DMS114 treated with DMSO at 0.1 percent for 48 hours (cell line): ENCODE data around the gene RCAN1.
"Not testable (repeated sequence)": the region's sequence is repeated elsewhere in the genome, so short reads cannot be mapped to it uniquely, and the experiment has no call there.

Source experiments
- DNase-seq: peaks from one replicate; lab custom pipeline; 2025; ENCODE audit not compliant: unreplicated experiment; lab: John Stamatoyannopoulos, UW

The RCAN1 gene

GRCh38 chr21:34570313-34570712 lies 44.6 kb downstream of the RCAN1 start:
- DNase-seq, result no peak

- no peak for DNase-seq
These were observed 45.4 kb downstream of the RCAN1 start for GRCh38 chr21:34569381-34569979.

- DNase-seq, result not testable (repeated sequence)
These were observed 46.1 kb downstream of the RCAN1 start for GRCh38 chr21:34568801-34569200.

GRCh38 chr21:34567604-34568155 lies 47.2 kb downstream of the RCAN1 start:
- DNase-seq, result no peak

- DNase-seq, result no peak
These were observed 49.7 kb downstream of the RCAN1 start for GRCh38 chr21:34565238-34565637.

- not testable (repeated sequence) for DNase-seq
These were observed 51.5 kb downstream of the RCAN1 start for GRCh38 chr21:34563370-34563769.

GRCh38 chr21:34561806-34562205 lies 53.1 kb downstream of the RCAN1 start:
- DNase-seq, result no peak

- no peak for DNase-seq
These were observed 54.3 kb downstream of the RCAN1 start for GRCh38 chr21:34560609-34561008.

- DNase-seq, result no peak
These were observed 54.9 kb downstream of the RCAN1 start for GRCh38 chr21:34560021-34560420.

GRCh38 chr21:34559089-34559631 lies 55.8 kb downstream of the RCAN1 start:
- DNase-seq, result no peak

GRCh38 chr21:34558166-34558565 lies 56.7 kb downstream of the RCAN1 start:
- no peak for DNase-seq

GRCh38 chr21:34557261-34557660 lies 57.7 kb downstream of the RCAN1 start:
- DNase-seq, result no peak

GRCh38 chr21:34554670-34555069 lies 60.2 kb downstream of the RCAN1 start:
- DNase-seq, result not testable (repeated sequence)

- no peak for DNase-seq
These were observed 60.7 kb downstream of the RCAN1 start for GRCh38 chr21:34554227-34554626.

GRCh38 chr21:34553151-34553952 lies 61.6 kb downstream of the RCAN1 start:
- DNase-seq, result no peak

- DNase-seq, result no peak
These were observed 62.4 kb downstream of the RCAN1 start for GRCh38 chr21:34552360-34553098.

GRCh38 chr21:34550182-34550799 lies 64.6 kb downstream of the RCAN1 start:
- no peak for DNase-seq

- DNase-seq, result no peak
These were observed 66.0 kb downstream of the RCAN1 start for GRCh38 chr21:34548781-34549376.

- no peak for DNase-seq
These were observed 68.4 kb downstream of the RCAN1 start for GRCh38 chr21:34546542-34546941.

- no peak for DNase-seq
These were observed 69.6 kb downstream of the RCAN1 start for GRCh38 chr21:34545079-34545884.
